ENCODE measurements around the gene SLC4A4.

- TF ChIP-seq CTCF (IDR thresholded peaks at IDR 0.05; ENCODE audit: control extremely low read depth in 1 of 3, insufficient read depth in 1 of 3, low read depth in 1 of 3, low read length in 3 of 3) (no peak), POLR2A (IDR thresholded peaks at IDR 0.05; ENCODE audit: control extremely low read depth in 1 of 2, low read depth in 2 of 2, low read length in 2 of 2) (no peak), EP300 (IDR thresholded peaks at IDR 0.05; ENCODE audit: borderline replicate concordance in 1 of 2, low read depth in 2 of 2, low read length in 2 of 2) (no peak), ASH2L (IDR thresholded peaks at IDR 0.05; ENCODE audit: low read length) (no peak), CBX8 (IDR thresholded peaks at IDR 0.05; ENCODE audit: borderline replicate concordance, low read depth, low read length) (no peak), CREB1 (IDR thresholded peaks at IDR 0.05) (no peak), POLR2AphosphoS5 (IDR thresholded peaks at IDR 0.05; ENCODE audit: low read depth, low read length) (no peak), JUN (IDR thresholded peaks at IDR 0.05; ENCODE audit: low read depth, low read length) (no peak), CHD2 (IDR thresholded peaks at IDR 0.05; ENCODE audit: low read length) (no peak), PHF8 (conservative IDR thresholded peaks at IDR 0.05; ENCODE audit: low read depth, low read length) (no peak), MAX (IDR thresholded peaks at IDR 0.05) (no peak), RFX5 (IDR thresholded peaks at IDR 0.05; ENCODE audit: borderline replicate concordance, low read depth, low read length) (no peak), NRF1 (IDR thresholded peaks at IDR 0.05; ENCODE audit: low read depth, low read length) (no peak), YY1 (IDR thresholded peaks at IDR 0.05; ENCODE audit: low read depth, low read length) (no peak)
Observed at GRCh38 chr4:71541541-71541940, 202.7 kb downstream of the SLC4A4 start.

Data from H1 (cell line).